Measurements from ENCODE around the gene ZNF580. TPM values are rescaled to one million over a fixed set of nuclear protein-coding genes. Genes with fewer than 3 reads are reported as not detected.

The ZNF580 gene
- total RNA-seq, 6 donors from 2014 or later: 28.1 to 84.1 (median 38.0) TPM

GRCh38 chr19:55679343-55680257 lies 38.8 kb downstream of the ZNF580 start:
- TF ChIP-seq POLR2A (IDR thresholded peaks at IDR 0.05): no peak
- TF ChIP-seq CTCF (IDR thresholded peaks at IDR 0.05): no peak
- no peak for TF ChIP-seq EP300 (IDR thresholded peaks at IDR 0.05)
- TF ChIP-seq POLR2AphosphoS5 (IDR thresholded peaks at IDR 0.05): no peak
- Histone ChIP-seq H3K27ac (no peak overlapping the region), H3K4me1 (peaks cover 37 to 72% (median 49%) of the 10 kb centered on the region in 4 donors), H3K36me3 (peaks cover 13 to 59% (median 34%) of the 10 kb centered on the region in 4 donors), H3K4me3 (no peak overlapping the region), H3K27me3 (no peaks in the 10 kb centered on the region), H3K9me3 (no peaks in the 10 kb centered on the region)
- DNase-seq: no peak
- WGBS, 2 donors: 90% methylated on average over 13 to 24 of the region's 24 CpGs
- ATAC-seq (ENCODE audit: low FRiP score in 2 of 2): no peak

DNA sequence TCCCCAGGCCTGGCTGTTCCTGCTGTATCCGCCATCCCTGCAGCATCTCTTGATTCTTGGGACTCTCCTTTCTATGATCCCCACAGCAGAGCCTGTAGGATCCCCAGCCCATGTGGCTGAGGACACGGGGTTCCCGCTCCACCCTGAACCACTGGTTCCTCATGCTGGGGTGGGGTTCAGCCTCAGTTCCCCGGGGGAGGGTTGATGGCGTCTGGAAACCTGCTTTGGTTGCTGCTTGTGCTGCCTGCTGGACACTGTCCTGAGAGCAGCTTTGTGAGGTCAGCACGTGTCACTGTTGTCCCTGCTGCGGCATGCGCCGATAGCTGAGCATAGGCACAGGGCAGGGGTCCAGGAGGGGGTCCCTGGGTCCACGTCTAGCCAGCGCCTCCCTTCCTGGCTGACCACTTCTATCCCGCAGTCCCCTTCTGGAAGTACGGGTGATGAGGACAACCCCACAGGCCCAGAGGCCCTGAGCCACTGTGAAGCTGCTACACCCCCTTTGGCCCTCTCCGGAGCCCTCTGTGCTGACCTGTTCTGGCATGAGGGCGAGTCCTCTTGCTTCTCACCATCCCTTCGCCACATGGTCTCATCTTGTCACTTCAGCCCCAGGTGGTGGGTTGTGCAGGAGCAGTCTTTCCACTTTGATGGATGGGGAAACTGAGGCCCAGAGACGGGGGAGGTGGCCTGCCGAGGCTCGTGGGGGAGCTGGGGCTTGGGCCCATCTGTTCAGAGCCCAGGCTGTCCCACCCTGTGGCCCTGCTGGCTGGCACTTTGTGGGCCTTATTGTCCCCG lies 39.7 kb downstream of the ZNF580 start:
- peaks cover 41 to 79% (median 50%) of the 10 kb centered on the region in 4 donors for H3K4me1 ChIP-seq
- DNase-seq (no peak), ATAC-seq (ENCODE audit: low FRiP score in 2 of 2) (no peak)
- peaks cover 17 to 68% (median 41%) of the 10 kb centered on the region in 4 donors for H3K36me3 ChIP-seq
- 94% methylated on average over 7 to 20 of the region's 20 CpGs for WGBS, 2 donors
- H3K4me3 ChIP-seq: no peak overlapping the region
- TF ChIP-seq CTCF (IDR thresholded peaks at IDR 0.05) (no peak), POLR2A (IDR thresholded peaks at IDR 0.05) (no peak), POLR2AphosphoS5 (IDR thresholded peaks at IDR 0.05) (no peak)
- no peaks in the 10 kb centered on the region for H3K27me3 ChIP-seq
- no peak overlapping the region for H3K27ac ChIP-seq
- H3K9me3 ChIP-seq: no peaks in the 10 kb centered on the region

DNA sequence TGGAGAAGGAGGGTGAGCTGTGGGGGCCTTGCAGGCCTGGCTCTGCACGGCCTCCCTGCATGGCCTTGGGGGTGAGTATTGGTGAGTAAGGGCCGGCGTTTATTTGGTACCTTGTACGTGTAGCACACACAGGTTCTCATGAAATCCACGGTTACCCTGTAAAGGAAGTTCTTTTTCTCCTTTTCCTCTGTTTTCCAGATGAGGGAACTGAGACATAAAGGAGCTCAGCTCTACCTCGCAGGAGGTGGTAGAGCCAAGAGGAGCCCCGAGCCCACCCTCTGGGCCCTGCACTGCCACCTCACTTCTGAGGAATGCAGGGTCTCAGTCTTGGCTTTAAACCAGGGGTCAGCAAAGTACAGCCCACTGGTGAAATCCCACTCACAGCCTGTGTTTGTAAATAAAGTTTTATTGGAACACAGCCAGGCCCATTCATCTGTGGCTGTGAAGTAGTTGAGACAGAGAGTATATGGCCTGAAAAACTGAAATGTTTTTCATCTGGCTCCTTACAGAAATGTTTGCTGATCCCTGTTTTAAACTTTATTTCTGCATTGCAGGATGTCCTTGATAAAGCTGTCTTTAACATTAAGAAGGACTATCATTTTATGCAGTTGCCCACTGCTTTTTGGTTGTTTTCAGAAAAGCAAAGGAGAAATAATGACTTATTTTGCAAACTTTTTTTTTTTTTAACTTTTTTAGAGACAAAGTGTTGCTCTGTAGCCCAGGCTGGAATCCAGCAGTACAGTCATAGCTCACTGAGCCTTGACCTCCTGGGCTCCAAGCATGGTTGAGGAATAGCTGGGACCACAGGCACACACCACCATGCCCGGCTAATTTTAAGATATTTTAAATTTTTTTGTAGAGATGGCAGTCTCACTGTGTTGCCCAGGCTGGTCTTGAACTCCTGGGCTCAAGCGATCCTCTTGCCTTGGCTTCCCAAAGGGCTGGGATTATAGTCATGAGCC lies 40.6 kb downstream of the ZNF580 start:
- TF ChIP-seq EP300 (IDR thresholded peaks at IDR 0.05): no peak
- TF ChIP-seq POLR2A (IDR thresholded peaks at IDR 0.05): no peak
- TF ChIP-seq POLR2AphosphoS5 (IDR thresholded peaks at IDR 0.05): no peak
- no peak for TF ChIP-seq CTCF (IDR thresholded peaks at IDR 0.05)
- Histone ChIP-seq H3K4me3 (no peak overlapping the region), H3K9me3 (no peaks in the 10 kb centered on the region), H3K27me3 (no peaks in the 10 kb centered on the region), H3K27ac (no peak overlapping the region), H3K4me1 (peaks cover 36 to 79% (median 43%) of the 10 kb centered on the region in 4 donors), H3K36me3 (peaks cover 21 to 77% (median 49%) of the 10 kb centered on the region in 4 donors)
- DNase-seq (no peak), ATAC-seq (ENCODE audit: low FRiP score in 2 of 2) (no peak)
- WGBS, 2 donors: 86 to 89% methylated on average over 9 of the region's 9 CpGs

DNA sequence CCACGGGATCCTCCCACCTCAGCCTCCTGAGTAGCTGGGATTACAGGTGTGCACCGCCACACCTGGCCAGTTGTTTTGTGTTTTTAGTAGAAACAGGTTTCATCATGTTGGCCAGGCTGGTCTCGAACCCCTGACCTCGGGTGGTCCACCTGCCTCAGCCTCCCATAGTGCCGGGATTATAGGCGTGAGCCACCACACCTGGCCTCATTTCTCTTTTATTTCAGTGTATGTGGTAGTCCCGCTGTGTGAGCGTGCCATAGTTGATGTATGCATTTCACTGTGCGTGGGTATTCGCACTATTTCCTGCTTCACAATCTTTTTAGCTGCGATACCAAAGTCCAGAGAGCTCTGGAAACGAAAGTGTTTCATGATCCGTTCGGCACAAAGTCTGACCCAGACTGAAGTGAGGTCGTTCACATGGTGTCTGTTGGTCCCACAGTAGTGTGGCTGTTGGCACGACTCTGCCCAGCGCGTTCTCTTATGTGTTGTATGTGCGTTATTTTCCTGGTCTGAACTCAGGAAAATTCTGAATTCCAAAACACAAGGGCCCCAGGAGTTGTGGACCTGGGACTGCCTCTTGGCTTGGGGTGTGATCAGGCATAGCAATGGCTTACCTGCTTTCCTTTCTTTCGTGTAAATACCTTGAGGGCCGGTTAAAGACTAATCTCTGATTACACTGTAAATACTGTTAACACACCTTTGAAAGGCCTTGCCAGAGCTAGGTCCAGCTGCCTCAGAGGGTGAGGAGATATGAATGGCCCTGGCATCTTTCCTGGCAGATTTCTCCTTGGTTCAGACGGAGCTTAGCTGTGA lies 42.9 kb downstream of the ZNF580 start:
- Histone ChIP-seq H3K36me3 (peaks cover 20 to 95% (median 58%) of the 10 kb centered on the region in 4 donors), H3K27me3 (no peaks in the 10 kb centered on the region), H3K4me3 (peak overlapping the region in 2 of 4 donors; percentile 1 to 25), H3K9me3 (no peaks in the 10 kb centered on the region), H3K4me1 (peaks cover 18 to 59% (median 24%) of the 10 kb centered on the region in 4 donors), H3K27ac (peak overlapping the region in 3 of 4 donors; percentile 36 to 61 (median 44))
- ATAC-seq (ENCODE audit: low FRiP score in 2 of 2) (peak; percentile 26 to 67), DNase-seq (peak in 1 of 2 donors; percentile 62)
- 64 to 68% methylated on average over 22 of the region's 22 CpGs for WGBS, 2 donors
- no peak for TF ChIP-seq EP300 (IDR thresholded peaks at IDR 0.05)
- no peak for TF ChIP-seq POLR2A (IDR thresholded peaks at IDR 0.05)
- TF ChIP-seq CTCF (IDR thresholded peaks at IDR 0.05): no peak
- no peak for TF ChIP-seq POLR2AphosphoS5 (IDR thresholded peaks at IDR 0.05)

Data from upper lobe of left lung (tissue), 6 donors.